Measurements from ENCODE around the gene GPHN. TPM values are rescaled to one million over a fixed set of nuclear protein-coding genes. Genes with fewer than 3 reads are reported as not detected.

Gene GPHN
- total RNA-seq, 1 experiment from 2014 or later, result 34.9 TPM

DNA sequence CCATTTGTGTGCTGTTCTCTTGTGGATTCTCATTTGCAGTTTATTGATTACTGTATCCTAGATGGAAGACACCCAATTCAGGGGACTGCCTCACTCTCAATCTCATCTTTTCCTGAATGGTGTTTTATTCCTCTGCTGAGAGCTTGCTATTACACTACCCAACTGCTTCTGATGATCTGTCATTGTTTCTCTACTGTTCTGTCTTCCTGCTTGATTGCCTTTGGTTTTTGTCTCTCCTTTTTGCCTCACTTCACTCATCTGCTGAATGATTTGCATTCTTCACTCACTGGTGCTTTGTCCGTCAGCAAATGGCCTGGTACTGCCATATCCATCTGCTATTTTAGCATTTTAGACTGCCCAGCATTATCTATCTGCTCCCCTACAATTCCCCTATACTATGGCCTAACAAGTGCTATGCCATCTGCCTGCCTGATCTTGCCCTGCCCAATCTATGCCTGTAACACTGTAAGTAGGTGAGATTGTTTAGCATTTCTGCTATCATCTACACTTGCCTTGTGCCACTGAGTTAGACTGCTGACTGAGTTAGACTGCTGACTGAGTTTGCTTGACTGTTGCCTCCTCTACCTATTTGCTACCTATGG is 335.1 kb downstream of the GPHN start:
- CTCF ChIA-PET, result no interaction called here
- BruUV-seq (replicated peaks), result no TSS peak
- DNase-seq, result no peak
- Mint-ChIP-seq H3K4me3 (ENCODE audit: low read depth, unreplicated experiment) (no peak overlapping the region), H3K27me3 (ENCODE audit: unreplicated experiment) (no peaks in the 10 kb centered on the region), H3K4me1 (ENCODE audit: low read depth, unreplicated experiment) (no peaks in the 10 kb centered on the region), H3K36me3 (ENCODE audit: insufficient read depth, unreplicated experiment) (no peaks in the 10 kb centered on the region), H3K9me3 (ENCODE audit: low read depth, unreplicated experiment) (peaks cover 5% of the 10 kb centered on the region), H3K27ac (ENCODE audit: unreplicated experiment) (no peak overlapping the region)
- TF ChIP-seq, protein P1, sequence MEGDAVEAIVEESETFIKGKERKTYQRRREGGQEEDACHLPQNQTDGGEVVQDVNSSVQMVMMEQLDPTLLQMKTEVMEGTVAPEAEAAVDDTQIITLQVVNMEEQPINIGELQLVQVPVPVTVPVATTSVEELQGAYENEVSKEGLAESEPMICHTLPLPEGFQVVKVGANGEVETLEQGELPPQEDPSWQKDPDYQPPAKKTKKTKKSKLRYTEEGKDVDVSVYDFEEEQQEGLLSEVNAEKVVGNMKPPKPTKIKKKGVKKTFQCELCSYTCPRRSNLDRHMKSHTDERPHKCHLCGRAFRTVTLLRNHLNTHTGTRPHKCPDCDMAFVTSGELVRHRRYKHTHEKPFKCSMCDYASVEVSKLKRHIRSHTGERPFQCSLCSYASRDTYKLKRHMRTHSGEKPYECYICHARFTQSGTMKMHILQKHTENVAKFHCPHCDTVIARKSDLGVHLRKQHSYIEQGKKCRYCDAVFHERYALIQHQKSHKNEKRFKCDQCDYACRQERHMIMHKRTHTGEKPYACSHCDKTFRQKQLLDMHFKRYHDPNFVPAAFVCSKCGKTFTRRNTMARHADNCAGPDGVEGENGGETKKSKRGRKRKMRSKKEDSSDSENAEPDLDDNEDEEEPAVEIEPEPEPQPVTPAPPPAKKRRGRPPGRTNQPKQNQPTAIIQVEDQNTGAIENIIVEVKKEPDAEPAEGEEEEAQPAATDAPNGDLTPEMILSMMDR (IDR thresholded peaks at IDR 0.05; ENCODE audit: unreplicated experiment), result no peak
- intact Hi-C loops (cut with micrococcal nuclease; ENCODE audit: unreplicated experiment), result no loop called here

DNA sequence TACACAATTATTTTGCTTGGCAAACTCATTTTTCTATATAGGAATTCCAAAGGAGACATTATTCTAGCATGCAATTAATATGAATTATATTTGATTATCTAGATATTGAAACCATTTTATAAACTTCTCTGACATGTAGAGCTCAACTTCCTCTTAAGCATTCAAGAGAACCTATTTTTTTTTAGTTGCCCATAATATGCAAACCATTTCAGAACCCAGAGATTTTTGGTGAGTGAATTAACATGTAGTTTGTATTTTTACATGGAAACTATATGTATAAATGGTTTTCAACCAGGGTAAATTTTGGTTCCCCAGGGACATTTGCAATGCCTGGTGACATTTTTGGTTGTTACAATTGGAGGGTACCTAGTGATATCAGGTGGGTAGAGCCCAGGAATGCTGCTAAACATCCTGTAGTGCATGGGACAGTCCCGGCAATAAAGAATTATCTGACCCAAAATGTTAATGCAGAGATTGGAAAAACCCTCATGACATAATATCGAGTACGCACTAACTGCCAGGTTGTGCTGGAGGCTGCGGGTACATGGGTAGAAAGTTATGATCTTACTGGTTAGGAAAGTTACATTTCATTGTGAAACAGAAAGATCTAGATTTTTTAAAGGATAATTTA is 342.4 kb downstream of the GPHN start:
- intact Hi-C loops (cut with micrococcal nuclease; ENCODE audit: unreplicated experiment), result no loop called here
- no peaks in the 10 kb centered on the region for H3K4me1 Mint-ChIP-seq (ENCODE audit: low read depth, unreplicated experiment)

DNA sequence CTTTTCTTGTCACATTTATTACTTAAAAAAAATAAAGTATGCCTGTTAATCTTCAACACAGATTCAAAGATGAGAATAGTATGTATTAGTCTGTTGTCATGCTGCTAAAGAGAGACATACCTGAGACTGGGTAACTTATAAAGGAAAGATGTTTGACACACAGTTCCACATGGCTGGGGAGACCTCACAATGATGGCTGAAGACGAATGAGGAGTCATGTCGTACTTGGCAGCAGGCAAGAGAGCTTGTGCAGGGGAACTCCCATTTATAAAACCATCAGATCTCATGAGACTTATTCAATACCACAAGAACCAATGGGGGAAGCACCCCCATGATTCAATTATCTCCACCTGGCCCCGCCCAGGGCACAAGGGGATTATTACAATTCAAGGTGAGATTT is 345.4 kb downstream of the GPHN start:
- CTCF ChIA-PET, result no interaction called here
- TF ChIP-seq, protein P1 (IDR thresholded peaks at IDR 0.05; ENCODE audit: unreplicated experiment), result no peak
- intact Hi-C loops (cut with micrococcal nuclease; ENCODE audit: unreplicated experiment), result no loop called here
- Mint-ChIP-seq H3K4me1 (ENCODE audit: low read depth, unreplicated experiment) (no peaks in the 10 kb centered on the region), H3K9me3 (ENCODE audit: low read depth, unreplicated experiment) (peaks cover 3% of the 10 kb centered on the region), H3K36me3 (ENCODE audit: insufficient read depth, unreplicated experiment) (no peaks in the 10 kb centered on the region), H3K27me3 (ENCODE audit: unreplicated experiment) (no peaks in the 10 kb centered on the region), H3K27ac (ENCODE audit: unreplicated experiment) (no peak overlapping the region), H3K4me3 (ENCODE audit: low read depth, unreplicated experiment) (no peak overlapping the region)
- DNase-seq, result no peak
- BruUV-seq (replicated peaks), result no TSS peak

More for the DNA sequence above, 342.4 kb downstream of the GPHN start:
- TF ChIP-seq, protein P1 (IDR thresholded peaks at IDR 0.05; ENCODE audit: unreplicated experiment), result no peak
- Mint-ChIP-seq H3K27ac (ENCODE audit: unreplicated experiment) (no peak overlapping the region), H3K4me3 (ENCODE audit: low read depth, unreplicated experiment) (no peak overlapping the region), H3K27me3 (ENCODE audit: unreplicated experiment) (no peaks in the 10 kb centered on the region), H3K9me3 (ENCODE audit: low read depth, unreplicated experiment) (no peaks in the 10 kb centered on the region), H3K36me3 (ENCODE audit: insufficient read depth, unreplicated experiment) (no peaks in the 10 kb centered on the region)
- DNase-seq, result no peak
- no TSS peak for BruUV-seq (replicated peaks)
- CTCF ChIA-PET, result no interaction called here

GRCh38 chr14:66857867-66858266 is 349.9 kb downstream of the GPHN start:
- Mint-ChIP-seq H3K9me3 (ENCODE audit: low read depth, unreplicated experiment) (peaks cover 14% of the 10 kb centered on the region), H3K27me3 (ENCODE audit: unreplicated experiment) (no peaks in the 10 kb centered on the region), H3K4me1 (ENCODE audit: low read depth, unreplicated experiment) (no peaks in the 10 kb centered on the region), H3K4me3 (ENCODE audit: low read depth, unreplicated experiment) (no peak overlapping the region), H3K27ac (ENCODE audit: unreplicated experiment) (no peak overlapping the region), H3K36me3 (ENCODE audit: insufficient read depth, unreplicated experiment) (no peaks in the 10 kb centered on the region)
- DNase-seq, result no peak
- no TSS peak for BruUV-seq (replicated peaks)
- TF ChIP-seq, protein P1 (IDR thresholded peaks at IDR 0.05; ENCODE audit: unreplicated experiment), result no peak
- intact Hi-C loops (cut with micrococcal nuclease; ENCODE audit: unreplicated experiment), result no loop called here
- CTCF ChIA-PET, result no interaction called here

All from Calu3 (cell line).